ENCODE results near the gene GRIK3.

The GRIK3 gene

DNA sequence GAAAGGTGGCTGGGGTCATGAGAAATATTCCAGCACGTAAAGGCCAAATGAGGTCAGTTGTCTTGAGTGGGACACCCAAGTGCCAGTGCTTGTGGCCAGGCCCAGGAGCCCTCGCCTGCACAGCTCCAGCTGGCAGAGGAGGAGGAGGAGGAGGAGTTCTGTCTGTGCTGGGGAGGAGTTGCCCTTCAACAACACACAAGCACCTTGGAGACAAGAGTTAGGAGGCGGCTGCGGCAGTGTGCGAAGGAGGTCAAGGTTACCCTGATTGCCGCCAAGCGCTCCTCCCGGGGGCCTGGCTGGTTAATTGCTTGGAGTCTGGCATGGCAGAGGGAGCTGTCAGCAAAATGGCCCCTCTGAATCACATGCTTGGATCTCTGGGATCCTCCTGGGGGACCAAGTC, 45.1 kb downstream of the GRIK3 start:
- H3K4me3 ChIP-seq (ENCODE audit: insufficient read length, low read depth): no peak overlapping the region
- H3K36me3 ChIP-seq (ENCODE audit: insufficient read depth, insufficient read length, low read length): no peaks in the 10 kb centered on the region
- no peaks in the 10 kb centered on the region for H3K27me3 ChIP-seq (ENCODE audit: insufficient read depth, insufficient read length)
- H3K9me3 ChIP-seq (ENCODE audit: insufficient read depth, low read length): no peaks in the 10 kb centered on the region
- DNase-seq (ENCODE audit: low read depth, low spot score): no peak
- no peak for TF ChIP-seq YY1 (IDR thresholded peaks at IDR 0.05; ENCODE audit: insufficient read depth, insufficient read length)
- TF ChIP-seq ZNF274 (IDR thresholded peaks at IDR 0.05; ENCODE audit: low read depth, low read length): no peak
- TF ChIP-seq SUZ12 (IDR thresholded peaks at IDR 0.05; ENCODE audit: extremely low read depth, insufficient read depth, insufficient read length): no peak
- H3K4me1 ChIP-seq (ENCODE audit: insufficient read depth, insufficient read length): peaks cover 14% of the 10 kb centered on the region
- H3K9ac ChIP-seq (ENCODE audit: insufficient read length, low read depth): no peak overlapping the region

- no peaks in the 10 kb centered on the region for H3K9me3 ChIP-seq (ENCODE audit: insufficient read depth, low read length)
- DNase-seq (ENCODE audit: low read depth, low spot score): no peak
- H3K9ac ChIP-seq (ENCODE audit: insufficient read length, low read depth): no peak overlapping the region
- no peak overlapping the region for H3K4me3 ChIP-seq (ENCODE audit: insufficient read length, low read depth)
- H3K27me3 ChIP-seq (ENCODE audit: insufficient read depth, insufficient read length): no peaks in the 10 kb centered on the region
- H3K36me3 ChIP-seq (ENCODE audit: insufficient read depth, insufficient read length, low read length): no peaks in the 10 kb centered on the region
- H3K4me1 ChIP-seq (ENCODE audit: insufficient read depth, insufficient read length): peaks cover 14% of the 10 kb centered on the region
- no peak for TF ChIP-seq SUZ12 (IDR thresholded peaks at IDR 0.05; ENCODE audit: extremely low read depth, insufficient read depth, insufficient read length)
- no peak for TF ChIP-seq ZNF274 (IDR thresholded peaks at IDR 0.05; ENCODE audit: low read depth, low read length)
- TF ChIP-seq YY1 (IDR thresholded peaks at IDR 0.05; ENCODE audit: insufficient read depth, insufficient read length): no peak
These were observed 45.5 kb downstream of the GRIK3 start for GRCh38 chr1:36988741-36989193.

DNA sequence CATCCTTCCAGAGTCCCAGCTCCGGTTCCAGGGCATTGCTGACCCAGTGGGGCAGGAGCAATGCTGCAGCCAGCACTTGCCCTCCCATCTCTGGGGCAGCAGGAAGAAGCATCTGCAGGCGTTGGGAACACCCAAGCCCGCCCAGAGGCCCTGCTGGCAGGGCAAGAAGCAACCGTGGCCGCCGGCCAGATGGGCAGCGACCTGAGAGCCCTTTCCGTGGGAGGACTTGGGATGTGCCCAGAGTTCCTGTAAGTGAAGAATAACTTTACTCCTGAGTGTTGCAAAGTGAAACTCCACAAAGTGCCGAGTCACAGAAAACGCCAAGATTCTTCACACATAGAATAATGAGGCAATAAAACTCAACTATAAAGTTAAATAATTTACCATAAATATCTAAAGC, 46.0 kb downstream of the GRIK3 start:
- Histone ChIP-seq H3K27me3 (ENCODE audit: insufficient read depth, insufficient read length) (no peaks in the 10 kb centered on the region), H3K9me3 (ENCODE audit: insufficient read depth, low read length) (no peaks in the 10 kb centered on the region)
- no peak for DNase-seq (ENCODE audit: low read depth, low spot score)

DNA sequence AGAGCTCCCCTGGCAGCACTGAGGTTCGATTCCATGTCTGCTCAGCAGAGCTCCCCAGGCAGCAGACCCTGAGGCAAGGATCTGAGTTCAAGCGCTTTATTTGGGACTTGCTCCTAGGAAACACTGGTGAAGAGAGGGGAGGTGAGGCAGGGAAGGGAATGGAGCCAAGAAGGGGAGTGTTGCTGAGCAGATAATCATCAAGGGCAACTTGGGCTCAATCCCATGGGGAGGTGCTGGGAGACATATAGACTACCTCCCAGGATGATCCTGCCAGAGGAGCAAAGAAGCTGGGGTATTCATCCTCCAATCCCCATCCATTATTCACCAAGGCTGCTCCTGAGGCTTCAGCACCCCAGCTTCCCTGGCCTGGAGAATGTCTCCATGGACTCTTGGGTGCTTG, 47.0 kb downstream of the GRIK3 start:
- H3K9me3 ChIP-seq (ENCODE audit: insufficient read depth, low read length): no peaks in the 10 kb centered on the region
- no peak overlapping the region for H3K9ac ChIP-seq (ENCODE audit: insufficient read length, low read depth)
- no peak overlapping the region for H3K4me3 ChIP-seq (ENCODE audit: insufficient read length, low read depth)
- no peaks in the 10 kb centered on the region for H3K36me3 ChIP-seq (ENCODE audit: insufficient read depth, insufficient read length, low read length)
- TF ChIP-seq SUZ12 (IDR thresholded peaks at IDR 0.05; ENCODE audit: extremely low read depth, insufficient read depth, insufficient read length) (no peak), YY1 (IDR thresholded peaks at IDR 0.05; ENCODE audit: insufficient read depth, insufficient read length) (no peak), ZNF274 (IDR thresholded peaks at IDR 0.05; ENCODE audit: low read depth, low read length) (no peak)
- DNase-seq (ENCODE audit: low read depth, low spot score): no peak
- H3K27me3 ChIP-seq (ENCODE audit: insufficient read depth, insufficient read length): no peaks in the 10 kb centered on the region
- peaks cover 16% of the 10 kb centered on the region for H3K4me1 ChIP-seq (ENCODE audit: insufficient read depth, insufficient read length)

More for the DNA sequence above, 46.0 kb downstream of the GRIK3 start:
- Histone ChIP-seq H3K36me3 (ENCODE audit: insufficient read depth, insufficient read length, low read length) (no peaks in the 10 kb centered on the region), H3K4me1 (ENCODE audit: insufficient read depth, insufficient read length) (peaks cover 14% of the 10 kb centered on the region), H3K4me3 (ENCODE audit: insufficient read length, low read depth) (no peak overlapping the region), H3K9ac (ENCODE audit: insufficient read length, low read depth) (no peak overlapping the region)
- TF ChIP-seq YY1 (IDR thresholded peaks at IDR 0.05; ENCODE audit: insufficient read depth, insufficient read length) (no peak), SUZ12 (IDR thresholded peaks at IDR 0.05; ENCODE audit: extremely low read depth, insufficient read depth, insufficient read length) (no peak), ZNF274 (IDR thresholded peaks at IDR 0.05; ENCODE audit: low read depth, low read length) (no peak)

GRCh38 chr1:36986241-36986985, 47.9 kb downstream of the GRIK3 start:
- Histone ChIP-seq H3K4me1 (ENCODE audit: insufficient read depth, insufficient read length) (peaks cover 23% of the 10 kb centered on the region), H3K27me3 (ENCODE audit: insufficient read depth, insufficient read length) (no peaks in the 10 kb centered on the region), H3K4me3 (ENCODE audit: insufficient read length, low read depth) (no peak overlapping the region), H3K9ac (ENCODE audit: insufficient read length, low read depth) (no peak overlapping the region), H3K9me3 (ENCODE audit: insufficient read depth, low read length) (no peaks in the 10 kb centered on the region), H3K36me3 (ENCODE audit: insufficient read depth, insufficient read length, low read length) (no peaks in the 10 kb centered on the region)
- TF ChIP-seq ZNF274 (IDR thresholded peaks at IDR 0.05; ENCODE audit: low read depth, low read length) (no peak), SUZ12 (IDR thresholded peaks at IDR 0.05; ENCODE audit: extremely low read depth, insufficient read depth, insufficient read length) (no peak), YY1 (IDR thresholded peaks at IDR 0.05; ENCODE audit: insufficient read depth, insufficient read length) (no peak)
- DNase-seq (ENCODE audit: low read depth, low spot score): no peak

- Histone ChIP-seq H3K4me1 (ENCODE audit: insufficient read depth, insufficient read length) (peaks cover 25% of the 10 kb centered on the region), H3K36me3 (ENCODE audit: insufficient read depth, insufficient read length, low read length) (no peaks in the 10 kb centered on the region), H3K9me3 (ENCODE audit: insufficient read depth, low read length) (no peaks in the 10 kb centered on the region), H3K4me3 (ENCODE audit: insufficient read length, low read depth) (no peak overlapping the region), H3K27me3 (ENCODE audit: insufficient read depth, insufficient read length) (no peaks in the 10 kb centered on the region), H3K9ac (ENCODE audit: insufficient read length, low read depth) (no peak overlapping the region)
- TF ChIP-seq SUZ12 (IDR thresholded peaks at IDR 0.05; ENCODE audit: extremely low read depth, insufficient read depth, insufficient read length): no peak
- no peak for TF ChIP-seq ZNF274 (IDR thresholded peaks at IDR 0.05; ENCODE audit: low read depth, low read length)
- no peak for TF ChIP-seq YY1 (IDR thresholded peaks at IDR 0.05; ENCODE audit: insufficient read depth, insufficient read length)
- no peak for DNase-seq (ENCODE audit: low read depth, low spot score)
These were observed 49.6 kb downstream of the GRIK3 start for GRCh38 chr1:36984675-36985074.

DNA sequence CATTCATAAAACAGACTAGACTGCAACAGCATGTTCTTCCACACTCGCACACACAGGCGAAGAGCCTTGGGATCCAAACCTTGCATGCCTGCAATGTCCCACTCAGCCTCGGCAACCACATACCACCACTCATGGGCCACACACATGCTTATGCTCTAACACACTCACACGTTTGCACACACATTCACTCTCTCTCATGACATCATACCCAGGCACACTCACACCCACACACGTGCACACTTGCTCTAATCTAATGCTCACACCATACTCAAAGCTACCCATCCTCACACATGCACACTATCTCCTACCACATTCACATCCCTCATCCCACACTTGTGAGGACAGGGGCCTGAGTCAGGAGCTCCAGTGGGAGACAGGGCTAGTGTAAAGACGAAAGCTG, 50.3 kb downstream of the GRIK3 start:
- H3K9me3 ChIP-seq (ENCODE audit: insufficient read depth, low read length): no peaks in the 10 kb centered on the region
- no peak overlapping the region for H3K9ac ChIP-seq (ENCODE audit: insufficient read length, low read depth)
- H3K36me3 ChIP-seq (ENCODE audit: insufficient read depth, insufficient read length, low read length): no peaks in the 10 kb centered on the region
- TF ChIP-seq SUZ12 (IDR thresholded peaks at IDR 0.05; ENCODE audit: extremely low read depth, insufficient read depth, insufficient read length) (no peak), ZNF274 (IDR thresholded peaks at IDR 0.05; ENCODE audit: low read depth, low read length) (no peak), YY1 (IDR thresholded peaks at IDR 0.05; ENCODE audit: insufficient read depth, insufficient read length) (no peak)
- no peak for DNase-seq (ENCODE audit: low read depth, low spot score)
- no peaks in the 10 kb centered on the region for H3K27me3 ChIP-seq (ENCODE audit: insufficient read depth, insufficient read length)
- H3K4me1 ChIP-seq (ENCODE audit: insufficient read depth, insufficient read length): peaks cover 19% of the 10 kb centered on the region
- H3K4me3 ChIP-seq (ENCODE audit: insufficient read length, low read depth): no peak overlapping the region

All from NT2/D1 (cell line).